Measurements from ENCODE around the gene BPTF. TPM values are rescaled to one million over a fixed set of nuclear protein-coding genes. Genes with fewer than 3 reads are reported as not detected.
"Not testable (repeated sequence)": the region's sequence is repeated elsewhere in the genome, so short reads cannot be mapped to it uniquely, and the experiment has no call there.

Gene BPTF
- 77.3 TPM for total RNA-seq (ENCODE audit: insufficient read depth, low replicate concordance)

GRCh38 chr17:67824735-67825626, at the start of gene BPTF:
Gene BPTF, plus strand, starts transcription at chr17:67825503. Its CDS starts 222 bp downstream, at chr17:67825725.
- peak; percentile 95 for DNase-seq (ENCODE audit: low spot score)

GRCh38 chr17:67779098-67779672, 46.1 kb upstream of the BPTF start:
- DNase-seq (ENCODE audit: low spot score), result peak; percentile 81

- peak; percentile 43 for DNase-seq (ENCODE audit: low spot score)
Observed at GRCh38 chr17:67784364-67785121, 40.8 kb upstream of the BPTF start.

GRCh38 chr17:67785122-67785477, 40.2 kb upstream of the BPTF start:
- DNase-seq (ENCODE audit: low spot score), result no peak

GRCh38 chr17:67785504-67785903, 39.8 kb upstream of the BPTF start:
- DNase-seq (ENCODE audit: low spot score), result no peak

- peak; percentile 51 for DNase-seq (ENCODE audit: low spot score)
Observed at GRCh38 chr17:67800495-67800928, 24.8 kb upstream of the BPTF start.

GRCh38 chr17:67801626-67802175, 23.6 kb upstream of the BPTF start:
- DNase-seq (ENCODE audit: low spot score), result no peak

- no peak for DNase-seq (ENCODE audit: low spot score)
Observed at GRCh38 chr17:67810464-67810863, 14.8 kb upstream of the BPTF start.

GRCh38 chr17:67812380-67812779, 12.9 kb upstream of the BPTF start:
- not testable (repeated sequence) for DNase-seq (ENCODE audit: low spot score)

GRCh38 chr17:67813803-67814180, 11.5 kb upstream of the BPTF start:
- DNase-seq (ENCODE audit: low spot score), result no peak

GRCh38 chr17:67818110-67819002, 6.9 kb upstream of the BPTF start:
- no peak for DNase-seq (ENCODE audit: low spot score)

GRCh38 chr17:67819722-67820121, 5.6 kb upstream of the BPTF start:
- no peak for DNase-seq (ENCODE audit: low spot score)

GRCh38 chr17:67821871-67822367, 3.4 kb upstream of the BPTF start:
- no peak for DNase-seq (ENCODE audit: low spot score)

- peak; percentile 57 for DNase-seq (ENCODE audit: low spot score)
Observed at GRCh38 chr17:67825627-67826601, 611 bp downstream of the BPTF start.

GRCh38 chr17:67829331-67829730, 4.0 kb downstream of the BPTF start:
- no peak for DNase-seq (ENCODE audit: low spot score)

- peak; percentile 13 for DNase-seq (ENCODE audit: low spot score)
Observed at GRCh38 chr17:67830440-67830839, 5.1 kb downstream of the BPTF start.

GRCh38 chr17:67831268-67831667, 6.0 kb downstream of the BPTF start:
- DNase-seq (ENCODE audit: low spot score), result no peak

GRCh38 chr17:67833134-67833533, 7.8 kb downstream of the BPTF start:
- DNase-seq (ENCODE audit: low spot score), result no peak

GRCh38 chr17:67833946-67834631, 8.8 kb downstream of the BPTF start:
- DNase-seq (ENCODE audit: low spot score), result no peak

Measured in umbilical cord (tissue), 2 donors.